CD4-positive, alpha-beta T cell treated with Interleukin-6 at 100 ng/mL for 8 hours (primary cell): Measurements from ENCODE around the gene MTRR.

Experiments used
- DNase-seq: peaks from one replicate; pipeline ENCODE4 v3.0.0-alpha.2; 2020; ENCODE audit warnings: mixed read lengths, low spot score

Gene MTRR

DNA sequence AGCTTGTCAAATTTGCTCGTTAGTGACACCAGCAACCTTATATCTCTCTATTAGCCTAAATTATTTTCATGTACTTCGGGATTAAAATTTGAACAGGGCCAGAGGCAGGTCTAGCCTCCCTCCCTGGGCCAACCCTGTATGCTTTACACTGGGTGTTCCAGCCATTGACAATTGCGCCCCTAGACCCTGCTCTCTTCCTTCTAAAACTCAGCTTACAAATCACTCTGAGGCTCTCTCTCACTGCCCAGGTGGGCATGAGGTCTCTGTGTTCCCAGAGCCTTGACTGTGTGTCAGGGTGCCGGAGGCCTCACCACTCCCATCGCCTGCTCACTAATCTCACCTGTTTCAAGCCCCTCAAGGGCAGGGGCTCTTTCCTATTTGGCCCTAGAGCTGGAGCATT lies 11.6 kb upstream of the MTRR start:
- DNase-seq: no peak

GRCh38 chr5:7857926-7858632 lies 10.9 kb upstream of the MTRR start:
- DNase-seq: no peak

- DNase-seq: no peak
These were observed 2.8 kb upstream of the MTRR start for GRCh38 chr5:7866196-7866595.

DNA sequence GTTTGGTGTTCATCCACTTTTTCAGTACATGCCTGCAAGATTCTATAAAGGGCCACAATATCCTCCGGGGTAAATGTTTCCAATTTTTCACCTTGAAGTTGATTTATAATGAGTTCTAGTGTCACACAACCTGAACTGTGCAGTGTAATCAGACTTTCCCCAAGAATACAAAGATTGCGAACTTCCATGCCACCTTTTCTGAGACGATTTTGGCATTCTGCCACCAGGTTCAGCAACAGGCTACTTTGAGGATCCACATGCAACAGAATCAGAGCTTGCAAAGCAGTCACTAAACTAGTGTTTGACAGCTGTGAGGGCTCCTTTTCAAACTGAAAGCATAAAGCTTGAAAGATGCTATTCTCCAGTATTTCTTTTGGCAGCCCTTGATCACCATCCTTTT lies 1.7 kb upstream of the MTRR start:
- DNase-seq: no peak

DNA sequence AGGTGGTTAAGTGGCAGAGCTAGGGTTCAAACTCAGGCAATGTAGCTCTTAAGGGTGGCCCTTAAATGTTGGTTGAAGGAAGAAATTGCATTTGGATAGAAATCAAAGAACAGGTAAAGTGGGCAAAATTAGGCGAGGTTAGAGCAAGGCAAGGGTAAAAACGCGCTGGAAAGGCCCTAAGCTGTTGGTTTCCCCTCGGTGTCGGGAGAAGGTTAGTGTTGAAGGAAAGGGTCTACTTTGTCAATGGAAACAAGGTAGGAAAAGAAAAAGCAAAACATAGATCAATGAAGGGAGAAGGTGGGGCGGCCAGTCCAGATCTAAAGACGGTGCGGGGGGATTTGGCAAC lies 548 bp upstream of the MTRR start:
- no peak for DNase-seq

DNA sequence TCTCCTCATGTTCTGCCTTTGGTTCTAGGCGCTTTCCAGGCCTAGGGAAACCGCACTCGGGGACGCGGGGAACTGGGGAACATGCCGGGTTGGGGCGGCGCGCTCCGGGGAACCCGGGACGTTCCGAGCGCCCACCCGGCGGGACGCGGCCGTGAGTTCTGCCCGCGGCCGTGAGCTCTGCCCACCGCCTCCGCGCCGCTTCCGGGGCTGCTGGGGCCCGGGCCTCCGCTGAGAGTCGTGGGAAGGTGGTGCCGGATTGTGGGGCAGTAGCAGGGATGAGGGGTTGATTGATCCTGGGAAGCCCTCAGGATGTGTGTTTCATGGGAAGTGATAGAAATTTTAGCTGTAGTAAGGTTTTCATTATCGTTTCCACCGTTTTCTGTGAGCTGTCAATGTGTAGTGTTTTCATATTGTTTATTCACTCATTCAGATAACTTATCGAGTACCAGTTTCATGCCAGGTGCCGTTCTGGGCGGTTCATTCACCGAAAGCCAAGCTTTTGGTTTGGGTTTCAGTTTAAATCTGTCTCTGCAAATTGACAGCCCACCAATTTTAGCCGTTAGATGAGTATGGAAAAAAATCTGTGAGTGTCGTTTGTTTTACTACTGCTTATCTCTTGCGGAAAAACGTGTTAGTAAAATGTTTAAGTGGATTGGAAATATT lies 657 bp downstream of the MTRR start:
- no peak for DNase-seq

GRCh38 chr5:7871653-7872052 lies 2.7 kb downstream of the MTRR start:
- no peak for DNase-seq

- no peak for DNase-seq
These were observed 3.7 kb downstream of the MTRR start for GRCh38 chr5:7872517-7873130.

GRCh38 chr5:7873216-7873615 lies 4.3 kb downstream of the MTRR start:
- peak; percentile 46 for DNase-seq

DNA sequence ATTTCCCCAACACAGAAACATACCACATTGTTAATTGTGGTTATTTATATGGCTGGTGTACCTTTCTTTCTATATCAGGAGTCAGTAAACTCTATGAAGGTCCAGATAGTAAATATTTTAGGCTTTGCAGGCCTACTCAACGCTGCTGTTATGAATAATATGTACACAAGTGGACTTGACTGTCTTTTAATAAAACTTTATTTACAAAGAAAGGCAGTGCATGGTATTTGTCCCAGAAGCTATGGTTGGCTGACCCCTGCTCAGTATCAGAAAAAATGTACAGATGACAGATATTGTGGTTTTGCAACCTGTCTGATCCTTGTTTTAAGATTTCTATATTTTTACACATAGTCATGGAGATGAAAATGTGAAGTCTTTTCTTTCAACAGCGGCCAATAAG lies 5.7 kb downstream of the MTRR start:
- no peak for DNase-seq

- no peak for DNase-seq
These were observed 6.2 kb downstream of the MTRR start for GRCh38 chr5:7875151-7875550.

- no peak for DNase-seq
These were observed 7.9 kb downstream of the MTRR start for GRCh38 chr5:7876867-7877266.

GRCh38 chr5:7877851-7878250 lies 8.9 kb downstream of the MTRR start:
- no peak for DNase-seq

- DNase-seq: no peak
These were observed 9.5 kb downstream of the MTRR start for GRCh38 chr5:7878381-7878873.

DNA sequence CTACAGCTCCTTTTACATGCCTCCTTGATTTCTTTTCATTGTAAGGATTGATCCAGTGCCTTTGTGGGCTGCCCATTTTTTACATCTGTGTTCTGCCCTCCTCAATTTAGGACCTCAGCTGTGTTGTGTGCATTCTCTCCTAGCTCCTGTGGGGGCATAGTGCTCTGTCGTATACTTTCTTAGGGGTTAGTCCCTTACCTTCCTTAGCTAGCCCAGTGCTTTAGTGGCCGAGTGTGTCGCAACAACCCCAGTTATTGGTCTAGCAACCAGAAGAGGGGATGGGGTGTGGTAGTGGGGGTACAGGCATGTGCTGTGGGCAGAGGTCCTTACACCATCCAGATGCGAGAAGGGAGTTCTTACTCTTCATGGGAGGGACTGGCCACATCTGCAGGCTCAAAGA lies 12.1 kb downstream of the MTRR start:
- DNase-seq: no peak

- no peak for DNase-seq
These were observed 12.9 kb downstream of the MTRR start for GRCh38 chr5:7881816-7882215.

GRCh38 chr5:7882926-7883325 lies 14.0 kb downstream of the MTRR start:
- DNase-seq: no peak

DNA sequence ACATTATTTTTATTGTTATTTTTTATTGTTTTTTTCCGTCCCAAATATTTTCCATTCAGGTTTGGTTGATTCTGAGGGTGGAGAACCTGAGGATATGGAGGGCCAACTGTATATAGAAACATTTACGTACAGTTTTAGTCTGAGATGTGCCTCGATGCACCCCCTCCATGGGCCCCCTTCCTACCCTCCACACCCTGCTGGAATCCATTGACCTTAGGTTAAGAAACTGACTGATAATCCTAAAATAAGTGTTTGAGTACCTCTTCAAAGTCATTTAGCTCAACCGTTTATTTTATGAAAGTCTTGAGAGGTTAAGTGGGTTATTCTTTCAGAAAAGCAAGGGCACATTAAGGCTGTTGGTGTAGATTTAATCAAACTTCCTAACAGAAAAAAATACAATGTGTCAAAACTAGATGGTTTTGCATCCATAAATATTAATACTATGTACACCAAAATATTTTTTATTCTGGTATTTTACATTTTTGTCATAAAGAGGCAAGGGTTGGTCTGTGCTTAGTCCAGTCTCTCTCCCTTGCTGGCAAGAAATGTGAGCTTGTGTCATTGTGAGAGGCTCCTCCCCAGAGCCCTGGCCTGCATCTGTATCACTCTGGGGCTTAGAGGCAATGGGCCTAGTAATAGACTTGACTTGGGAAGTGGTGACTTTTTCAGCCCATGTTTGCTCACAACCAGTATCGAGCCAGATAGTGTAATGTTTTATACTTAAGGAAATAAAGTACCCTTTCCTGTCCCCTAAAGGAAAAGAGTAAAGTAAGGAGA lies 15.7 kb downstream of the MTRR start:
- DNase-seq: no peak

DNA sequence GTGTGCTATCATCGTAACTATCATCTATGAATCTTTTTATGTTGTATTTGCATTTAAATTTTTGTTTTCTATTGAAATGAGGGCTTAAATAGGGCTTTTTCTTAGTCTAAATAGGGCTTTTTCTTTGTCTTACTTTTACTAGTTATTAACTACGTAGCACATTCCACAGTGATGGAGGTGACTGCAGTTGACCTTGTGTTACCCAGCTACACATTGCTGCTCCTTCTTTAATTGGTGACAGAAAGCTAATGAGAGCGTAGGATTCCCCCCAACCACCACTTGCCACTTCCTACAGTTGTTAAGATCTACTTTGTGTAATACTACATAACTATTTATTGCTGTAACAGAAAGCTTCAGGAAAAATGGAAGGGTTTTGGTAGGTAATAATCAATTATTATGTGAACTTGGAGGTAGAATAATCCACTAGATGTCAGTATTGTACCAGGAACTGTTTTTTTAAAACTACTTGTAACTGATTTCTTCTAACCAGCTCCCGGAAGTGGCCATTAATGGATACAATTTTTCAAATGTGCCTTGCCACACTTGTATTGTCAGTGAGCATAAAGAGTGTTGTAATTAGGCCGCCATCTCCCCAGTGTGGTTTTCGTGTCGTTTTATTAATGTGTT lies 18.0 kb downstream of the MTRR start:
- DNase-seq: no peak

DNA sequence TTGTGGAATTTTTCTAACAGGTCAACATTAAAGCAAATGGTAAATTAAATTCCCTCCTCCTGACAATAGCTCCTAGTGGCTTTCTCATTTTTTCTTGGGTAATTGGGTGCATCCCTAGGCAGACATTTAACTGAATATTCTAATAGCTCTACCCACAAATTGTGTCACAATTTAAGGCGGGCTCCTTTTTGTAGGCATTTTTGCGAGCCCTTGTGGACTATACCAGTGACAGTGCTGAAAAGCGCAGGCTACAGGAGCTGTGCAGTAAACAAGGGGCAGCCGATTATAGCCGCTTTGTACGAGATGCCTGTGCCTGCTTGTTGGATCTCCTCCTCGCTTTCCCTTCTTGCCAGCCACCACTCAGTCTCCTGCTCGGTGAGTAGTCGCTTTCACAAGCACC lies 20.0 kb downstream of the MTRR start:
- no peak for DNase-seq

DNA sequence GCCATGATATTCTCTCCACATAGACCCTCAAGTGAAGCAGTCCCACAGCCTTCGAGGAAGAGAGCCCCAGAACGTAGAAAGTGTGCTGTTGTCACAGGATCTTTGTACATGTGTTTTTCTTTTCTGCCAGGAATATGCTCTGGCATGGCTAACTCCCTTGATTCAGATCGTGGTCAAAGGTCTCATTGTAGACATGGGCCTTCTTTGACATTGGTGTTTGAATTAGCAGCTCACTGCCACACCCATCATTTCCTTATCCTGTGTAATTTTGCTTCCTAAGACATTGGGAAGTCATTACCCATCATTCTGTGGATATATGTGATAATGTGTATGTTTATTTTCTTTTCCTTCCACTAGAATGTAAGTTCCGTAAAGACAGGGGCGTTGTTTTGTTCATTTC lies 25.5 kb downstream of the MTRR start:
- no peak for DNase-seq

GRCh38 chr5:7894860-7895259 lies 25.9 kb downstream of the MTRR start:
- no peak for DNase-seq
